Omental fat pad (tissue), 4 donors: ENCODE data around the gene B4GALNT4. TPM values are rescaled to one million over a fixed set of nuclear protein-coding genes. Genes with fewer than 3 reads are reported as not detected.

Source experiments
- ATAC-seq: fragments of 150-250 bp; one replicate; pipeline ENCODE4 v1.9.1; 2016; ENCODE audit warnings: mild to moderate bottlenecking, moderate library complexity; ENCODE audit not compliant: low FRiP score
- DNase-seq: peaks from one replicate; pipeline ENCODE4 v3.0.0-alpha.2; 2019; ENCODE audit warnings: low spot score
- total RNA-seq, 4 donors: library from RNA; depleted of rRNA; stranded (reverse); fragments of >200 nt; gene quantifications; one replicate each; pipeline ENCODE4 v1.1.0, GENCODE V29; 2016
- TF ChIP-seq, protein P1 (sequence below), 3 donors: fragments of 450-650 bp; IDR thresholded peaks; one replicate each; pipeline ENCODE4 v1.5.1; 2016 to 2017; ENCODE audit warnings: antibody characterized with exemption in 3 of 3, mild to moderate bottlenecking in 3 of 3, moderate library complexity in 2 of 3

The B4GALNT4 gene
- total RNA-seq, 4 donors from 2014 or later: 1.4 to 4.1 (median 2.5) TPM

DNA sequence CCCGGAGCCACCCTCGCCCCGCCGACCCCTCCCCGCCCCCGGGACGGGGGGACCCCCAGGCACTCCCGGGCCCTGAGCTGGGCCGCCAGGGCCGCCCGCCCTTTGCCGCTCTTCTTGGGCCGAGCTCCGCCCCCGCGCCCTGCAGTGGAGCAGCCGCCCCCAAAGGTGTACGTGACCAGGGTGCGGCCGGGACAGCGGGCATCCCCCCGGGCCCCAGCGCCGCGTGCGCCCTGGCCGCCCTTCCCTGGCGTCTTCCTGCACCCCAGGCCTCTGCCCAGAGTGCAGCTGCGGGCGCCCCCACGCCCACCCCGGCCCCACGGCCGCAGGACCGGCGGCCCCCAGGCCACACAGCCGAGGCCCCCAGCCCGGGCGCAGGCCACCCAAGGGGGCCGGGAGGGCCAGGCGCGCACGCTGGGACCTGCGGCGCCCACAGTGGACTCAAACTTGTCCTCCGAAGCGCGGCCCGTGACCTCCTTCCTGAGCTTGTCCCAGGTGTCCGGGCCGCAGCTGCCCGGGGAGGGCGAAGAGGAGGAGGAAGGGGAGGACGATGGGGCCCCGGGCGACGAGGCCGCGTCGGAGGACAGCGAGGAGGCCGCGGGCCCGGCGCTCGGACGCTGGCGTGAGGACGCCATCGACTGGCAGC is 7.4 kb downstream of the B4GALNT4 start:
- TF ChIP-seq, protein P1, sequence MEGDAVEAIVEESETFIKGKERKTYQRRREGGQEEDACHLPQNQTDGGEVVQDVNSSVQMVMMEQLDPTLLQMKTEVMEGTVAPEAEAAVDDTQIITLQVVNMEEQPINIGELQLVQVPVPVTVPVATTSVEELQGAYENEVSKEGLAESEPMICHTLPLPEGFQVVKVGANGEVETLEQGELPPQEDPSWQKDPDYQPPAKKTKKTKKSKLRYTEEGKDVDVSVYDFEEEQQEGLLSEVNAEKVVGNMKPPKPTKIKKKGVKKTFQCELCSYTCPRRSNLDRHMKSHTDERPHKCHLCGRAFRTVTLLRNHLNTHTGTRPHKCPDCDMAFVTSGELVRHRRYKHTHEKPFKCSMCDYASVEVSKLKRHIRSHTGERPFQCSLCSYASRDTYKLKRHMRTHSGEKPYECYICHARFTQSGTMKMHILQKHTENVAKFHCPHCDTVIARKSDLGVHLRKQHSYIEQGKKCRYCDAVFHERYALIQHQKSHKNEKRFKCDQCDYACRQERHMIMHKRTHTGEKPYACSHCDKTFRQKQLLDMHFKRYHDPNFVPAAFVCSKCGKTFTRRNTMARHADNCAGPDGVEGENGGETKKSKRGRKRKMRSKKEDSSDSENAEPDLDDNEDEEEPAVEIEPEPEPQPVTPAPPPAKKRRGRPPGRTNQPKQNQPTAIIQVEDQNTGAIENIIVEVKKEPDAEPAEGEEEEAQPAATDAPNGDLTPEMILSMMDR (IDR thresholded peaks at IDR 0.05): no peak
- ATAC-seq (no peak), DNase-seq (no peak)

DNA sequence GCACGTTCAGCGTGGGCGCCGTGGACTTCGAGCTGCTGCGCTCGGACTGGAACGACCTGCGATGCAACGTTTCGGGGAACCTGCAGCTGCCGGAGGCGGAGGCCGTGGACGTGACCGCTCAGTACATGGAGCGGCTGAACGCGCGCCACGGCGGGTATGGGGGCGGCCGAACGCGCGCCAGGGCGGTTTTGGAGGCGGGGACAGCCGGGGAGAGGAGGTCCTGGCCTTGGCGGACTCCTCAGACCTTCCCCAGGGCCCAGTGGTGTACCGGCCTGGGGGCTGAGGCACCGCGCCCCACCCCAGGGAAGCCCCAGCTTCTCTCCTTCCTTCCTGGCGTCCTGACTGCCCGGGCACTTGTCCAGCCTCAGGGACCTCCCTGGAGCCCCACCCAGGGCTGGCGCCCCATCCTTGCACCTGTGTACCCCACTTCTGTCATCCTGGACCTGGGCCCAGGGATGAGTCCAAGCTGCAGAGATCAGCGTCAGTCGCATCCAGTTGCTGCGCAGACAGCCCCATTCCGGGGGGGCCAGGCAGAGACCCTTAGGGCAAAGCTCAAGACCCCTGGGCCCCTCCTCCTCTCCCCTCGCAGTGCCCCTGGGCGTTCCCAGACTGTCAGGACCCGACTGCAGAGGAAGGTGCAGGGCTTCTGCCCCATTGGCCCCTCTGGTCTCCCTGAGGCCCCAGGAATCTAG is 8.0 kb downstream of the B4GALNT4 start:
- DNase-seq: no peak
- TF ChIP-seq, protein P1 (IDR thresholded peaks at IDR 0.05): no peak
- ATAC-seq: no peak

DNA sequence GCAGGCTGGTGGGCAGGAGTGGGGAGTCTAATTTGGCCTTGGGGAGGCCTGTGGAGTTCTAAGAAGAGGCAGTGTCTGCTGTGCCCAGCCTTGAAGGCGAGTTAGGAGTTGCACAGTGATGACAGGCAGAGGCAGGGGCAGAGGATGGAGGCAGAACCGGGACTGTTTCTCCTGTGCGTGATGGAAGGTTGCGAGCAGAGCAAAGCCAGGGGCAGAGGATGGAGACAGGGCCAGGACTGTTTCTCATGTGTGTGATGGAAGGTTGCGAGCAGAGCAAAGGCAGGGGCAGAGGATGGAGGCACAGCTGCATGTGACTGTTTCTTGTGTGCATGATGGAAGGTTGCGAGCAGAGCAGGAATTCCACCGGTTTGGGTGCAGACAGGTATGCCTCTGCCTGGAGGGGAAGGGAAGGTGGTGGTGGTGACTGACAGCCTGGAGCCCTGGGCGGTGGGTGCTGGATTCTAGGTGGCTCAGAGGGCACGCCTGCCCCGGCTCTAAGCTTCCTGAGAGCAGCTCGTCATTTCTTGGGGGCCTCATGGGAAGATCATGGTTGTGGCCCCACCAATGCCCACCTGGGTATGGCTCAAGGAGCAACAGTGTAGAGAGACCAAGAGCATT is 8.7 kb downstream of the B4GALNT4 start:
- ATAC-seq: no peak
- TF ChIP-seq, protein P1 (IDR thresholded peaks at IDR 0.05): no peak

DNA sequence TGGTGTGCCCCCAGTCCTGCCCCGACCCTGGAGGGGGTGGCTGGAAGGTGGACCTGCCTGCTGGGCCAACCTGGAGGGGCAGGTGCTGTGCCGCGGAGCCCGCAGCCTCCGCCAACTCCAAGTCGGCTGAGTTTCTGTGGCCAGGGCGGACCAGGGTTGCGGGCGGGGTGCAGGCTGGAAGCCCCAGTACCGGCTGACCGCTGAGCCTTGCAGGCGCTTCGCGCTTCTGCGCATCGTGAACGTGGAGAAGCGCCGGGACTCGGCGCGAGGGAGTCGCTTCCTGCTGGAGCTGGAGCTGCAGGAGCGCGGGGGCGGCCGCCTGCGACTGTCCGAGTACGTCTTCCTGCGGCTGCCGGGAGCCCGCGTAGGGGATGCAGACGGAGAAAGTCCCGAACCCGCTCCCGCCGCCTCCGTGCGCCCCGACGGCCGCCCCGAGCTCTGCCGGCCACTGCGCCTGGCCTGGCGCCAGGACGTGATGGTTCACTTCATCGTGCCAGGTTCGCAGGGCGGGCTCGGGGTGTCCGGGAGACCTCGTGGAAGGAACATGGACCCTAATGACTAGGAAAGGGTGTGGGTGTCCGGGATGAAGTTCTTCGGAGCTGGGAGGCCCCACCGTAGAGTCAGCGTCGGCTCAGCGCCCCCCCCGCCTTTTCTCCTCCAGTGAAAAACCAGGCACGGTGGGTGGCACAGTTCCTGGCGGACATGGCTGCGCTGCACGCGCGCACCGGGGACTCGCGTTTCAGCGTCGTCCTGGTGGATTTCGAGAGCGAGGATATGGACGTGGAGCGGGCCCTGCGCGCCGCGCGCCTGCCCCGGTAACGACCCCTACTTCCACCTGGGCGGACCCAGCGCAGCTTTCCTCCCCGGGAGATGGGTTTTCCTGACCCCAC is 10.2 kb downstream of the B4GALNT4 start:
- no peak for DNase-seq
- ATAC-seq: no peak
- TF ChIP-seq, protein P1 (IDR thresholded peaks at IDR 0.05): no peak

More for the DNA sequence above, 8.7 kb downstream of the B4GALNT4 start:
- no peak for DNase-seq

DNA sequence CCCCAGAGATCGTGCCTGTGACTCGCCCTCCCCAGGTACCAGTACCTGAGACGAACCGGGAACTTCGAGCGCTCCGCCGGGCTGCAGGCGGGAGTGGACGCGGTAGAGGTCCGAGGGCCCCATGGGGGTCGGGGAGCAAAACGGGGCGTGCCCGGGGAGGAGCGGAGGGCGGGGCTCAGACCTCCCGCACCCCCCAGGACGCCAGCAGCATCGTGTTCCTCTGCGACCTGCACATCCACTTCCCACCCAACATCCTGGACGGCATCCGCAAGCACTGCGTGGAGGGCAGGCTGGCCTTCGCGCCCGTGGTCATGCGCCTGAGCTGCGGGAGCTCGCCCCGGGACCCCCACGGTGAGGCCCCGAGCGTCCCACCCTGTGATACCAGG is 10.8 kb downstream of the B4GALNT4 start:
- ATAC-seq (no peak), DNase-seq (no peak)
- TF ChIP-seq, protein P1 (IDR thresholded peaks at IDR 0.05): no peak

DNA sequence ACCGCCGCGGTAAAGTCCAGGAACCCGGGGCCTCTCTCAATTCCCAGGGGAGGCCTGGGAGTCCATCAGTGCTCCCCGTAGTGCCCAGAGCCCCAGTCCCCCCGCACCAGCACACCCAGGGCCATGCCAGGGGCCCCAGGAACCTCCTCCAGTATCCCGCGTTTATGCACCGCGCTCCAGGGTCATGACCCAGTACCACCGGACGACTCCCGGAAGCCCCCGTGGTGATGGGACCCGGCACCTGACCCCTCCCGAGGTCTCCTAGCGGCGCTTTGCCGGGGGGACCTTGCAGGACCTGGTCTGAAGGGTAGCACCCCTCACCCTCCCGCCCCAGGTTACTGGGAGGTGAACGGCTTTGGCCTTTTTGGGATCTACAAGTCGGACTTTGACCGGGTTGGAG is 11.2 kb downstream of the B4GALNT4 start:
- TF ChIP-seq, protein P1 (IDR thresholded peaks at IDR 0.05): no peak
- no peak for DNase-seq
- ATAC-seq: no peak
